Activated B cell treated with CpG ODN at 0.5 μM for 24 hours (primary cell): ENCODE measurements around the gene FBXL19. TPM values are rescaled to one million over a fixed set of nuclear protein-coding genes. Genes with fewer than 3 reads are reported as not detected.
A peak's percentile ranks its signal among the peaks of the same experiment; 100 is the strongest.

ENCODE experiments used
- ATAC-seq: fragments of 200-7000 bp; cut with Tn5 transposase; one replicate; pipeline ENCODE4 v1.10.0; 2021; ENCODE audit warnings: low read depth, mild to moderate bottlenecking, moderate library complexity
- CTCF ChIA-PET: fragments of 350-600 bp; sonication (Branson Sonifier 250); formaldehyde crosslinking; loops from one replicate; lab custom pipeline; 2021; ENCODE audit warnings: antibody characterized with exemption; lab: Charles Lee
- POLR2A ChIA-PET: fragments of 350-600 bp; sonication (Branson Sonifier 250); formaldehyde crosslinking; loops from one replicate; lab custom pipeline; 2021; ENCODE audit warnings: antibody characterized with exemption; lab: Charles Lee
- DNase-seq: peaks from one replicate; pipeline ENCODE4 v3.0.0; 2022
- H3K27ac Mint-ChIP-seq: one replicate; pipeline ENCODE4 v1.8.0; 2020; ENCODE audit warnings: mixed read lengths
- H3K27me3 Mint-ChIP-seq: one replicate; pipeline ENCODE4 v1.8.0; 2021; ENCODE audit warnings: mixed read lengths
- H3K36me3 Mint-ChIP-seq: one replicate; pipeline ENCODE4 v1.8.0; 2021; ENCODE audit warnings: low read depth, mixed read lengths
- H3K4me1 Mint-ChIP-seq: one replicate; pipeline ENCODE4 v1.8.0; 2021; ENCODE audit warnings: mixed read lengths
- H3K4me3 Mint-ChIP-seq: one replicate; pipeline ENCODE4 v1.8.0; 2020; ENCODE audit warnings: mild to moderate bottlenecking, mixed read lengths
- H3K9me3 Mint-ChIP-seq: one replicate; pipeline ENCODE4 v1.8.0; 2020; ENCODE audit warnings: mixed read lengths
- CTCF ChIP-seq: fragments of 200-600 bp; IDR thresholded peaks from one replicate; pipeline ENCODE4 v1.8.0; 2022; ENCODE audit warnings: antibody characterized with exemption, mild to moderate bottlenecking
- intact Hi-C: fragments of 100-400 bp; cut with micrococcal nuclease; formaldehyde crosslinking; loops from one replicate; pipeline ENCODE4 v1.15.1; 2024
- total RNA-seq: library from RNA; stranded (reverse); gene quantifications from 2 replicates; pipeline ENCODE4 v1.2.3, GENCODE V29; 2022

The FBXL19 gene
- total RNA-seq, 1 donor from 2014 or later = 24.2 TPM

- Mint-ChIP-seq H3K4me3 (peak overlapping the region; percentile 94), H3K4me1 (peaks cover 37% of the 10 kb centered on the region), H3K27me3 (no peaks in the 10 kb centered on the region), H3K36me3 (peaks cover 22% of the 10 kb centered on the region), H3K27ac (peak overlapping the region; percentile 95), H3K9me3 (no peaks in the 10 kb centered on the region)
- ChIA-PET CTCF (interaction anchor here (3.6 kb wide), 1 partner anchor 25 kb away, joined by 22 read pairs; no protein-coding TSS in a partner anchor), POLR2A (interaction anchor here (0.7 to 5.2 kb wide), 6 partner anchors 16 to 303 kb away, joined by 4 to 77 read pairs (median 28); partner anchors contain the start of genes BCL7C and CTF1)
- ATAC-seq = no peak
- no peak for DNase-seq
- no peak for TF ChIP-seq CTCF
- intact Hi-C loops = loop anchor here (1.0 kb wide), 1 partner anchor 7 kb away; no protein-coding TSS in a partner anchor
Observed at GRCh38 chr16:30876867-30877266, 46.5 kb upstream of the FBXL19 start.

GRCh38 chr16:30882429-30883310, 40.7 kb upstream of the FBXL19 start:
- DNase-seq (no peak), ATAC-seq (no peak)
- CTCF ChIA-PET = no interaction called here
- Mint-ChIP-seq H3K27ac (peak overlapping the region; percentile 9), H3K36me3 (peaks cover 31% of the 10 kb centered on the region), H3K27me3 (no peaks in the 10 kb centered on the region), H3K9me3 (no peaks in the 10 kb centered on the region), H3K4me3 (no peak overlapping the region), H3K4me1 (peaks cover 30% of the 10 kb centered on the region)
- POLR2A ChIA-PET = interaction anchor here (0.5 to 0.7 kb wide), 2 partner anchors 15 to 89 kb away, joined by 3 to 4 read pairs; no protein-coding TSS in a partner anchor
- TF ChIP-seq CTCF = no peak
- intact Hi-C loops = no loop called here

- DNase-seq (no peak), ATAC-seq (peak; percentile 99)
- Mint-ChIP-seq H3K36me3 (peaks cover 38% of the 10 kb centered on the region), H3K27me3 (no peaks in the 10 kb centered on the region), H3K4me1 (peaks cover 33% of the 10 kb centered on the region), H3K9me3 (no peaks in the 10 kb centered on the region), H3K27ac (peak overlapping the region; percentile 59), H3K4me3 (peak overlapping the region; percentile 8)
- ChIA-PET CTCF (interaction anchor here (1.0 to 1.6 kb wide), 2 partner anchors 17 to 40 kb away, joined by 3 to 4 read pairs; no protein-coding TSS in a partner anchor), POLR2A (interaction anchor here (0.6 to 3.0 kb wide), 8 partner anchors 8 to 240 kb away, joined by 3 to 23 read pairs (median 6); partner anchors contain the start of gene CTF1)
- TF ChIP-seq CTCF = no peak
- intact Hi-C loops = loop anchor here (1.0 kb wide), 2 partner anchors 8 to 10 kb away; partner anchors contain the start of gene BCL7C
Observed at GRCh38 chr16:30884760-30885159, 38.6 kb upstream of the FBXL19 start.

- Mint-ChIP-seq H3K4me3 (peak overlapping the region; percentile 8), H3K9me3 (no peaks in the 10 kb centered on the region), H3K36me3 (peaks cover 41% of the 10 kb centered on the region), H3K27ac (peak overlapping the region; percentile 59), H3K27me3 (no peaks in the 10 kb centered on the region), H3K4me1 (peaks cover 33% of the 10 kb centered on the region)
- intact Hi-C loops = loop anchor here (1.0 kb wide), 1 partner anchor 9 kb away; the partner anchor contains the start of gene BCL7C
- POLR2A ChIA-PET = interaction anchor here (0.6 to 3.0 kb wide), 5 partner anchors 8 to 241 kb away, joined by 3 to 23 read pairs (median 6); partner anchors contain the start of gene CTF1
- TF ChIP-seq CTCF = no peak
- CTCF ChIA-PET = interaction anchor here (1.0 to 1.6 kb wide), 2 partner anchors 17 to 40 kb away, joined by 3 to 4 read pairs; no protein-coding TSS in a partner anchor
- DNase-seq (no peak), ATAC-seq (no peak)
Observed at GRCh38 chr16:30885196-30885595, 38.2 kb upstream of the FBXL19 start.
